Measurements from ENCODE around the gene MSGN1. TPM values are rescaled to one million over a fixed set of nuclear protein-coding genes. Genes with fewer than 3 reads are reported as not detected.

MSGN1 gene
- total RNA-seq, 1 donor from 2014 or later: not detected

GRCh38 chr2:17804358-17804757, 11.9 kb upstream of the MSGN1 start:
- no peaks in the 10 kb centered on the region for H3K36me3 Mint-ChIP-seq (ENCODE audit: low read depth)
- H3K4me3 Mint-ChIP-seq (ENCODE audit: unreplicated experiment): no peak overlapping the region
- H3K9me3 Mint-ChIP-seq (ENCODE audit: low read depth): no peaks in the 10 kb centered on the region
- no peak for DNase-seq (ENCODE audit: low spot score)
- H3K27ac Mint-ChIP-seq (ENCODE audit: unreplicated experiment): no peak overlapping the region
- no peaks in the 10 kb centered on the region for H3K4me1 Mint-ChIP-seq (ENCODE audit: low read depth)
- H3K27me3 Mint-ChIP-seq (ENCODE audit: low read depth): peaks cover 11% of the 10 kb centered on the region
- no peak for TF ChIP-seq CTCF (IDR thresholded peaks at IDR 0.05)

DNA sequence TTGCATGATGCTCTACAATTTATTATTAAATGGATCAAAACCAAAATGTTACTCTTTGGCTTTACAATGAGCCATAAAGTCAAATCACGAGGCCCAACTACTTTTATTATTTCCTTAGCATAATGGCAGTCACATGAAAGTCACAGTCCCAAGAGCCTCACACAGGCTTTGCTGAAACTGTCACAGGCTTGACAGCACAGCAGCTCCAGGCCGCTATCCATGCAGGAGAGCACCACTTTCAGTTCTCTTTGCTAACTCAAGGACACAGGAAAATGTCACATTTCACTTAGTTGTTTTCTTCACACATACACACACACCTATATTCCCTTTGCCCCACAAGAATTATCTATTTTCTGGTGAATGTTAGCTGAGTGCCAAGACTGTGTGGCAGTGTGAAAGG, 11.1 kb upstream of the MSGN1 start:
- no peaks in the 10 kb centered on the region for H3K4me1 Mint-ChIP-seq (ENCODE audit: low read depth)
- no peaks in the 10 kb centered on the region for H3K9me3 Mint-ChIP-seq (ENCODE audit: low read depth)
- peaks cover 10% of the 10 kb centered on the region for H3K27me3 Mint-ChIP-seq (ENCODE audit: low read depth)
- no peak for DNase-seq (ENCODE audit: low spot score)
- TF ChIP-seq CTCF (IDR thresholded peaks at IDR 0.05): no peak
- no peak overlapping the region for H3K27ac Mint-ChIP-seq (ENCODE audit: unreplicated experiment)
- no peak overlapping the region for H3K4me3 Mint-ChIP-seq (ENCODE audit: unreplicated experiment)
- no peaks in the 10 kb centered on the region for H3K36me3 Mint-ChIP-seq (ENCODE audit: low read depth)

- Mint-ChIP-seq H3K4me1 (ENCODE audit: low read depth) (no peaks in the 10 kb centered on the region), H3K27ac (ENCODE audit: unreplicated experiment) (no peak overlapping the region), H3K9me3 (ENCODE audit: low read depth) (no peaks in the 10 kb centered on the region), H3K36me3 (ENCODE audit: low read depth) (no peaks in the 10 kb centered on the region), H3K4me3 (ENCODE audit: unreplicated experiment) (no peak overlapping the region), H3K27me3 (ENCODE audit: low read depth) (peaks cover 10% of the 10 kb centered on the region)
- TF ChIP-seq CTCF (IDR thresholded peaks at IDR 0.05): no peak
- DNase-seq (ENCODE audit: low spot score): no peak
Observed at GRCh38 chr2:17805717-17806363, 10.4 kb upstream of the MSGN1 start.

DNA sequence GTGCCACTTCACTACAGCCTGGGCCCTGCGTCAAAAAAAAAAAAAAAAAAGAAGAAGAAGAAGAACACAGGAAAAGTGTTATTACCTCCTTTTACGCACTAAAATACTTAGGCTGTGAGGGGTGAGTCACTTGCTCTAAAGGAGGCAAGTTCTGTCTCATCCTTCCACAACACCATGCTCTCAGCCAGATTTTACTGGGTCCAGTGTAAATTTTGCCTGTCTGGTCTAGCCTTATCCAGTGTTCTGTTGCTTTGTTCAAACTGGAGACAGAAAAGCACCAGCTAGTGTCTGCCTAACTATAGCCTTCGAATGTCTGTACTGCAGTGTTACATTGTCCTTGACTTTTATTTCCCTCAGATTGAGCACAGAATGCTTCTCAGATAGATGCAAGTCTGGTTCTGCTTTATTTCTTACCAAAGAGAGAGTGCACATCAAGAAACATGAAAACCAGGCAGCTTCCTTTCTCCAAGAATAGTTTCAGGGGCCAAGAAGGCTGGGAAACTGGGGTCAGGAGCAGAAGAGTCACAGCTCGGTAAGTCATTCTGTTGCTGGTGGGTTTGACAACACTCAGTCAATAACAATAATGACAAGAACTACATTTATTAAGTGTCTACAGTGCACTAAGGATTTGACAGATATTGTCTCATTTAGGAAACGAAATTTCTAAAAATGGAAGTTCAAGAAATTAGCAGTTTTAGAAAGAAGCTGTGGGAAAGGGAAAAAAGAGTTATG, 3.1 kb upstream of the MSGN1 start:
- H3K27me3 Mint-ChIP-seq (ENCODE audit: low read depth): peaks cover 5% of the 10 kb centered on the region
- H3K4me1 Mint-ChIP-seq (ENCODE audit: low read depth): peaks cover 14% of the 10 kb centered on the region
- no peaks in the 10 kb centered on the region for H3K36me3 Mint-ChIP-seq (ENCODE audit: low read depth)
- H3K9me3 Mint-ChIP-seq (ENCODE audit: low read depth): no peaks in the 10 kb centered on the region
- no peak for DNase-seq (ENCODE audit: low spot score)
- H3K27ac Mint-ChIP-seq (ENCODE audit: unreplicated experiment): peak overlapping the region; percentile 81
- TF ChIP-seq CTCF (IDR thresholded peaks at IDR 0.05): no peak
- H3K4me3 Mint-ChIP-seq (ENCODE audit: unreplicated experiment): peak overlapping the region; percentile 36

DNA sequence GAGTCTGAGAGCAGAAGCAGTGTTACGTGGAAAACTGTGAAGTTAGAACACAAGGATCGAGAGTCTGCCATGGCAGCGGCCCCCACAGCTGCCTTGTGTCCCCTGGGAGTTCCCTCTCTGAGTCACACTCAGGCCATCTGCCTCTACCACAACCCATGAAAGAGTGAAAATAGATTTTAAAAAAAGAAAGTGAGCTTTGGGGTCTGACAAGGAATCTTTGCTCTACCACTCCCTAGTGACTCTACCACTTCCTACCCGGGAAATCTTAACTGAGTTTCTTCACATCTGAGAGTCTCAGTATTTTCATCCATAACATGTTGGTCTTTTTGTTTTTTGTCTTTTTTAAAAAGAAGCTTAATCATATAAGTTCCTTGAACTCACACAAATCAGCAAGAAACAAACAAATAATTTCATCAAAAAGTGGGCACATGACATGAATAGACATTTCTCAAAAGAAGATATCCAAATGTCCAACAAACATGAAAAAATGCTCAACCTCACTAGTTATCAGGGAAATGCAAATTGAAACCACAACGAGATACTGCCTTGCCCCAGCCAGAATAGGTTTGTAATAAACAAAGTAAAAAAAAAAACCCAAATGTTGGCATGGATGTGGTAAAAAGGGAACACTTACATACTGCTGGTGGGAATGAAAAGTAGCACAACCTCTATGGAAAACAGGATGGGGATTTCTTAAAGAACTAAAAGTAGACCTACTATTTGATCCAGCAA, 2.4 kb upstream of the MSGN1 start:
- no peaks in the 10 kb centered on the region for H3K36me3 Mint-ChIP-seq (ENCODE audit: low read depth)
- peaks cover 2% of the 10 kb centered on the region for H3K27me3 Mint-ChIP-seq (ENCODE audit: low read depth)
- TF ChIP-seq CTCF (IDR thresholded peaks at IDR 0.05): no peak
- no peak for DNase-seq (ENCODE audit: low spot score)
- H3K4me3 Mint-ChIP-seq (ENCODE audit: unreplicated experiment): peak overlapping the region; percentile 36
- H3K27ac Mint-ChIP-seq (ENCODE audit: unreplicated experiment): peak overlapping the region; percentile 81
- peaks cover 14% of the 10 kb centered on the region for H3K4me1 Mint-ChIP-seq (ENCODE audit: low read depth)
- no peaks in the 10 kb centered on the region for H3K9me3 Mint-ChIP-seq (ENCODE audit: low read depth)

Data from chondrocyte (in vitro differentiated cells).